Neuronal stem cell (in vitro differentiated cells): ENCODE data around the gene RHOJ.
A peak's percentile ranks its signal among the peaks of the same experiment; 100 is the strongest.

Experiments
- DNase-seq: peaks from one replicate; pipeline ENCODE4 v3.0.0-alpha.2; 2013; ENCODE audit warnings: low spot score
- H2AFZ ChIP-seq: one replicate; pipeline ENCODE4 v1.6.1; 2013; ENCODE audit warnings: mild to moderate bottlenecking, low read length, inconsistent platforms
- H2AK5ac ChIP-seq: 2 replicates; pipeline ENCODE4 v1.6.1; 2013; ENCODE audit warnings: low read depth, mild to moderate bottlenecking, inconsistent platforms, low read length, moderate library complexity, mixed read lengths
- H2BK120ac ChIP-seq: 2 replicates; pipeline ENCODE4 v1.6.1; 2013; ENCODE audit warnings: low read depth, mild to moderate bottlenecking, inconsistent platforms, low read length, moderate library complexity, mixed read lengths
- H2BK12ac ChIP-seq: one replicate; pipeline ENCODE4 v1.6.1; 2013; ENCODE audit warnings: low read length, inconsistent platforms
- H2BK15ac ChIP-seq: 2 replicates; pipeline ENCODE4 v1.6.1; 2013; ENCODE audit warnings: mild to moderate bottlenecking, low read length, inconsistent platforms, mixed read lengths
- H2BK5ac ChIP-seq: one replicate; pipeline ENCODE4 v1.6.1; 2013; ENCODE audit warnings: inconsistent platforms, mild to moderate bottlenecking, low read length, moderate library complexity
- H3K14ac ChIP-seq: one replicate; pipeline ENCODE4 v1.6.1; 2013; ENCODE audit warnings: low read length, inconsistent platforms
- H3K18ac ChIP-seq: 2 replicates; pipeline ENCODE4 v1.6.1; 2013; ENCODE audit warnings: low read length, inconsistent platforms
- H3K23ac ChIP-seq: 2 replicates; pipeline ENCODE4 v1.6.1; 2013; ENCODE audit warnings: low read depth, mild to moderate bottlenecking, mixed read lengths, low read length, inconsistent platforms; ENCODE audit not compliant: poor library complexity
- H3K27ac ChIP-seq: replicated peaks from 3 replicates; pipeline ENCODE4 v1.5.1; 2013; ENCODE audit warnings: low read length, inconsistent platforms
- H3K27me3 ChIP-seq, 3 experiments: 2 replicates each; pipeline ENCODE4 v1.6.1; 2013; ENCODE audit warnings: low read length in 3 of 3, mild to moderate bottlenecking in 2 of 3, inconsistent platforms in 1 of 3, low read depth in 1 of 3, mixed read lengths in 1 of 3, moderate library complexity in 1 of 3; ENCODE audit not compliant: control insufficient read depth in 3 of 3, insufficient read depth in 3 of 3
- H3K36me3 ChIP-seq, 2 donors: replicated peaks in 1 of 2; 2 replicates each; pipeline ENCODE4 v1.6.1; 2013; ENCODE audit warnings: low read length in 2 of 2; ENCODE audit not compliant: control insufficient read depth in 2 of 2, insufficient read depth in 2 of 2
- H3K4ac ChIP-seq: 2 replicates; pipeline ENCODE4 v1.6.1; 2013; ENCODE audit warnings: inconsistent platforms, mild to moderate bottlenecking, low read length, moderate library complexity
- H3K4me1 ChIP-seq, 2 donors: 1 replicate in 1 of 2; 2 replicates in 1 of 2; pipeline ENCODE4 v1.6.1; 2013; ENCODE audit warnings: low read length in 2 of 2, low read depth in 1 of 2; ENCODE audit not compliant: control insufficient read depth in 2 of 2, insufficient read depth in 1 of 2
- H3K4me2 ChIP-seq: one replicate; pipeline ENCODE4 v1.6.1; 2013; ENCODE audit warnings: mild to moderate bottlenecking, low read length, inconsistent platforms; ENCODE audit not compliant: insufficient read depth, poor library complexity, severe bottlenecking
- H3K4me3 ChIP-seq, 2 donors: 2 replicates each; pipeline ENCODE4 v1.5.1; 2013; ENCODE audit warnings: low read length in 2 of 2, mild to moderate bottlenecking in 2 of 2, inconsistent platforms in 1 of 2, moderate library complexity in 1 of 2
- H3K79me1 ChIP-seq: one replicate; pipeline ENCODE4 v1.6.1; 2013; ENCODE audit warnings: low read depth, mild to moderate bottlenecking, inconsistent platforms, low read length, moderate library complexity
- H3K9ac ChIP-seq: one replicate; pipeline ENCODE4 v1.6.1; 2013; ENCODE audit warnings: mild to moderate bottlenecking, low read depth, low read length, inconsistent platforms; ENCODE audit not compliant: poor library complexity
- H3K9me3 ChIP-seq, 2 donors: replicated peaks in 1 of 2; 2 replicates each; pipeline versions ENCODE3 to v1.6.1; 2013; ENCODE audit warnings: low read length in 2 of 2, mild to moderate bottlenecking in 2 of 2, inconsistent platforms in 1 of 2, low read depth in 1 of 2, mixed read lengths in 1 of 2, moderate library complexity in 1 of 2; ENCODE audit not compliant: control insufficient read depth in 2 of 2, insufficient read depth in 1 of 2
- H4K8ac ChIP-seq: one replicate; pipeline ENCODE4 v1.6.1; 2013; ENCODE audit warnings: low read depth, mild to moderate bottlenecking, inconsistent platforms, low read length, moderate library complexity
- H4K91ac ChIP-seq: one replicate; pipeline ENCODE4 v1.6.1; 2013; ENCODE audit warnings: low read length, low read depth, mild to moderate bottlenecking, inconsistent platforms; ENCODE audit not compliant: poor library complexity
- WGBS, 2 donors: extraction: QIAGEN DNeasy Blood & Tissue Kit; methylation state at CpG; one replicate each; pipeline ENCODE4 v1.1.7; 2013; ENCODE audit warnings: missing lambda C conversion rate in 2 of 2, mixed read lengths in 1 of 2; ENCODE audit not compliant: insufficient read length in 2 of 2, insufficient replicate concordance in 1 of 2; ENCODE audit errors: extremely low coverage in 2 of 2; 5-methylcytosine and 5-hydroxymethylcytosine counted together

RHOJ gene

DNA sequence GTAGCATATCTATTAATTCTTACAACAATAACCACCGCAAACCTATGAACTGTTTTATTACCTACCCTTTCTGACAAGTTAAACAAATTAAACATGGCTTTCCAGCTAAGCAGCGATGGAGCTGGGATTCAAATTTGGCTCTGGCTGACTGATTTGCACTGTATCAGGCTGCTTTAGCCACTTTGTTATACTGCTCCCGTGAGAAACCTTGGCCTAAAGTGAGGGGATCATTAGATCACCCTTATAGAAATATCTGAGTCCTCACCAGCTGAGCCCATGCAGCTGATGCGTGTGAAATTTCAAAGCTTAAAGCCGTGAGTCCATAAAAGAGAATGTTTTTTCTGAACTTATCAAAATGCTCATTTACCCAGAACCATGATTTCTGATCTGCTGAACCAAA is 122.6 kb downstream of the RHOJ start:
- WGBS, 2 donors, result no CpG with 5 or more reads among the region's 5 CpGs
- no peaks in the 10 kb centered on the region for H3K79me1 ChIP-seq
- H3K4me3 ChIP-seq, result no peak overlapping the region
- no peak overlapping the region for H3K23ac ChIP-seq
- no peak overlapping the region for H3K4ac ChIP-seq
- H3K18ac ChIP-seq, result no peak overlapping the region
- H4K91ac ChIP-seq, result no peak overlapping the region
- H4K8ac ChIP-seq, result no peak overlapping the region
- no peak overlapping the region for H3K9ac ChIP-seq
- no peak overlapping the region for H2BK5ac ChIP-seq
- no peak overlapping the region for H2AK5ac ChIP-seq
- H3K4me1 ChIP-seq, result peaks cover 0 to 8% of the 10 kb centered on the region in 2 donors
- no peak for DNase-seq
- H3K27ac ChIP-seq, result no peak overlapping the region
- H3K27me3 ChIP-seq, result no peaks in the 10 kb centered on the region
- no peak overlapping the region for H2AFZ ChIP-seq
- no peak overlapping the region for H2BK120ac ChIP-seq
- H3K4me2 ChIP-seq, result no peak overlapping the region
- H3K9me3 ChIP-seq, result peaks cover 0 to under 1% of the 10 kb centered on the region in 2 donors
- H2BK15ac ChIP-seq, result no peak overlapping the region
- H3K14ac ChIP-seq, result no peak overlapping the region
- H3K36me3 ChIP-seq, result no peaks in the 10 kb centered on the region
- no peak overlapping the region for H2BK12ac ChIP-seq

DNA sequence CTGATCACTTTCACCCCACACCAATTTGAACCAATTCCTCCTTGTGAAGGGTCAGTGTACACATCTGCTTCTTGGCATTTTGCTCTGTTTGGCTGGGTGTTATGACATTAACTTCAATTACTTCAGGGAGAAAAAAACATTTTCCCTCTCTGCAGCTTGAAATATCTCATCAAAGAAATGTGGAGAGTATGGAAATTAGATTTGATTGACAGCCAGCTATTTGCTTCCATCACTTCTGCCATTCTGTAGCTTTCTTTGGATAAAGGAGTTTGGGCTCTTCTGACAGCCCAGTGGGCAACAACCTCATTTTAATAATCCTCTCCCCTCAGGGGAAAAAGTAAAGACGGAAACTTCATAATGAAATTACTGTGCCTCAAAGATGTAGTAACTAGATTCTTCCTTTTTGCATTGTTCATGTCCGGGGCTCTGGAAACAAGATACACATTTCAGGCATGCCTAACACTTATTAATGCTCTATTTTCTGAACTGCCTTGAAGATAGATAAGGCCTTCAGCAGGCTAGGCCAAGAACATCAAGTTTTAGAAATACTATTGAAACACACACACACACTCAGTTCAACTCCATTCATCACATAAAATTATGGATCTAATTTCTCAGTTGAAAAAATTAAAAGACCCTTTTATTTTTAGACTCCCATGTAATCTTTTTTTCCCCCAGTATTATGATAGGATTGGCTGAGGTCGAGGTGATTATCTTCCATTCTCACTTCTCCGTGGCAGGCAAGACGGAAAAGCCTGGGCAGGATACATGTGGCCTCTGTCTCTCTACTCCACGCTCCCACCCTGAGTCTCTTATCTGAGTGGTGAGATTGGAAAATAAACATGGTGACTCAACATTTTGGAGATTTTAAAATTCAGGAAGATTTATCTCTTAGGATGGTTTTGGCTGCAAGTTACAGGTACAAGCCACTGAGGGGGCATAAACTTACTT is 124.8 kb downstream of the RHOJ start:
- Histone ChIP-seq H3K4ac (no peak overlapping the region), H3K4me3 (no peak overlapping the region), H3K4me2 (no peak overlapping the region), H4K8ac (no peak overlapping the region), H2BK12ac (no peak overlapping the region), H3K4me1 (no peaks in the 10 kb centered on the region), H3K14ac (no peak overlapping the region), H2BK5ac (no peak overlapping the region), H3K79me1 (no peaks in the 10 kb centered on the region), H4K91ac (no peak overlapping the region), H3K18ac (no peak overlapping the region), H3K9ac (no peak overlapping the region), H3K9me3 (peaks cover 0 to 1% of the 10 kb centered on the region in 2 donors), H3K36me3 (no peaks in the 10 kb centered on the region), H2BK15ac (no peak overlapping the region), H3K23ac (no peak overlapping the region), H2AK5ac (no peak overlapping the region), H2BK120ac (no peak overlapping the region), H3K27me3 (no peaks in the 10 kb centered on the region), H2AFZ (no peak overlapping the region), H3K27ac (no peak overlapping the region)
- WGBS, 2 donors, result no CpG with 5 or more reads among the region's 6 CpGs
- DNase-seq, result no peak

DNA sequence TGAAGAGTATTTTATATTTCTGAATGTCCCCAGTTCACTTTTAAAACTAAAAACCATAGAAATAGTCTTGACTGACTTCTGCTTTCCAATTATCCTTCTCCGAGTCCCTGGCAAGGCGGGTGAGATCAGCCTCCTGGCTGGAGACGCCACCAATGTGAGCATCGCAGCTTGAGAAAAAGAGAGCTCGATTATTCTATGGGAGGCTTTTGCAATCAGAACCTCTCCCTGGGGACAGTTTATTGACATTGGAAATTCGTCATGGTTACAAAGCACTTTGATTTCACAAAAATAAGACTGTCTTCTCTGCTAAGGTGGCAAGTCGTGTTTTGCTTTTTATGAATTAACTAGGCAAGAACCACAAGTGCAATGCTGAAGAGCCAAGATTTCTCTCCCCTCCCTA is 138.1 kb downstream of the RHOJ start:
- Histone ChIP-seq H2AFZ (peak overlapping the region; percentile 45), H3K4me3 (no peak overlapping the region), H3K36me3 (no peaks in the 10 kb centered on the region), H3K9me3 (peaks cover 0 to 2% of the 10 kb centered on the region in 2 donors), H4K91ac (no peak overlapping the region), H4K8ac (no peak overlapping the region), H3K4ac (no peak overlapping the region), H2BK120ac (no peak overlapping the region), H2AK5ac (no peak overlapping the region), H3K27ac (no peak overlapping the region), H3K4me1 (peaks cover 0 to 5% of the 10 kb centered on the region in 2 donors), H3K18ac (no peak overlapping the region), H3K14ac (no peak overlapping the region), H3K79me1 (no peaks in the 10 kb centered on the region), H2BK5ac (no peak overlapping the region), H3K27me3 (no peaks in the 10 kb centered on the region), H3K23ac (no peak overlapping the region), H3K4me2 (no peak overlapping the region), H2BK12ac (no peak overlapping the region), H3K9ac (no peak overlapping the region), H2BK15ac (no peak overlapping the region)
- no peak for DNase-seq
- WGBS, 2 donors, result no CpG with 5 or more reads among the region's 7 CpGs
